Endometrial microvascular endothelial cells (primary cell): Measurements from ENCODE around the gene HLA-B. TPM values are rescaled to one million over a fixed set of nuclear protein-coding genes. Genes with fewer than 3 reads are reported as not detected.
"Not testable (repeated sequence)": the region's sequence is repeated elsewhere in the genome, so short reads cannot be mapped to it uniquely, and the experiment has no call there.

Source experiments
- in situ Hi-C: cut with HindIII; loops from 2 replicates; pipeline ENCODE4 v1.10.0; 2017; ENCODE audit warnings: low sequenced_read_pairs, low pct_unique_long_range_greater_than_20kb; ENCODE audit errors: inconsistent ontology term
- total RNA-seq: library from RNA; depleted of rRNA; stranded (reverse); fragments of >200 nt; gene quantifications from one replicate; pipeline ENCODE4 v1.2.3, GENCODE V29; 2015; ENCODE audit errors: inconsistent ontology term

HLA-B gene
- total RNA-seq, 1 donor from 2014 or later: 719 TPM

- in situ Hi-C loops: no loop called here
Measured at GRCh38 chr6:31386977-31387376, 30.0 kb upstream of the HLA-B start.

- in situ Hi-C loops: no loop called here
Measured at GRCh38 chr6:31386099-31386498, 29.1 kb upstream of the HLA-B start.

GRCh38 chr6:31385041-31385440 lies 28.1 kb upstream of the HLA-B start:
- in situ Hi-C loops: no loop called here

GRCh38 chr6:31383149-31383548 lies 26.2 kb upstream of the HLA-B start:
- in situ Hi-C loops: no loop called here

GRCh38 chr6:31381666-31382065 lies 24.7 kb upstream of the HLA-B start:
- in situ Hi-C loops: no loop called here

GRCh38 chr6:31379850-31380249 lies 22.9 kb upstream of the HLA-B start:
- in situ Hi-C loops: no loop called here

GRCh38 chr6:31378721-31379103 lies 21.7 kb upstream of the HLA-B start:
- in situ Hi-C loops: no loop called here

- in situ Hi-C loops: no loop called here
Measured at GRCh38 chr6:31378062-31378720, 21.2 kb upstream of the HLA-B start.

GRCh38 chr6:31377029-31377428 lies 20.1 kb upstream of the HLA-B start:
- in situ Hi-C loops: no loop called here

GRCh38 chr6:31375699-31376098 lies 18.7 kb upstream of the HLA-B start:
- in situ Hi-C loops: no loop called here

- in situ Hi-C loops: not testable (repeated sequence)
Measured at GRCh38 chr6:31374118-31374517, 17.1 kb upstream of the HLA-B start.

- in situ Hi-C loops: no loop called here
Measured at GRCh38 chr6:31368461-31368860, 11.5 kb upstream of the HLA-B start.

- in situ Hi-C loops: no loop called here
Measured at GRCh38 chr6:31366693-31367470, 9.9 kb upstream of the HLA-B start.

GRCh38 chr6:31365864-31366263 lies 8.9 kb upstream of the HLA-B start:
- in situ Hi-C loops: no loop called here

GRCh38 chr6:31363811-31364210 lies 6.8 kb upstream of the HLA-B start:
- in situ Hi-C loops: no loop called here

- in situ Hi-C loops: no loop called here
Measured at GRCh38 chr6:31362751-31363150, 5.8 kb upstream of the HLA-B start.

GRCh38 chr6:31359581-31359980 lies 2.6 kb upstream of the HLA-B start:
- in situ Hi-C loops: no loop called here

- in situ Hi-C loops: no loop called here
Measured at GRCh38 chr6:31358302-31358701, 1.3 kb upstream of the HLA-B start.

- in situ Hi-C loops: no loop called here
Measured at GRCh38 chr6:31357886-31358285, 907 bp upstream of the HLA-B start.

- in situ Hi-C loops: no loop called here
Measured at GRCh38 chr6:31356216-31356945, 598 bp downstream of the HLA-B start.
